ENCODE results near the gene ACADVL. TPM values are rescaled to one million over a fixed set of nuclear protein-coding genes. Genes with fewer than 3 reads are reported as not detected.

Gene ACADVL
- total and polyA plus RNA-seq, 4 donors: 158 to 774 (median 545) TPM

- 88 to 92% methylated on average over 5 of the region's 5 CpGs for WGBS, 2 donors
- peaks cover 0 to 23% (median 7%) of the 10 kb centered on the region in 5 donors for H3K4me1 ChIP-seq (ENCODE audit: control insufficient read depth in 5 of 5, insufficient read depth in 5 of 5, low read length in 5 of 5)
- DNase-seq (no peak), ATAC-seq (ENCODE audit: insufficient read depth, low FRiP score) (no peak)
- no peaks in the 10 kb centered on the region for H3K9me3 ChIP-seq (ENCODE audit: control insufficient read depth in 4 of 4, insufficient read depth in 3 of 4, low read length in 3 of 4)
- H3K27ac ChIP-seq (ENCODE audit: low read depth in 1 of 2, low read length in 1 of 2): no peak overlapping the region
- peaks cover 2 to 23% (median 20%) of the 10 kb centered on the region in 4 donors for H3K36me3 ChIP-seq (ENCODE audit: control insufficient read depth in 4 of 4, insufficient read depth in 4 of 4, low read length in 4 of 4)
- no peaks in the 10 kb centered on the region for H3K27me3 ChIP-seq (ENCODE audit: control insufficient read depth in 3 of 3, insufficient read depth in 3 of 3, low read length in 2 of 3)
- no peak overlapping the region for H3K9ac ChIP-seq (ENCODE audit: insufficient read depth in 1 of 2, low read length in 2 of 2)
- no peak for TF ChIP-seq CTCF (IDR thresholded peaks at IDR 0.05; ENCODE audit: control extremely low read depth, extremely low read depth)
- no peak overlapping the region for H3K4me3 ChIP-seq
Observed at GRCh38 chr17:7246779-7247178, 27.0 kb downstream of the ACADVL start.

- DNase-seq (no peak), ATAC-seq (ENCODE audit: insufficient read depth, low FRiP score) (no peak)
- Histone ChIP-seq H3K27me3 (ENCODE audit: control insufficient read depth in 3 of 3, insufficient read depth in 3 of 3, low read length in 2 of 3) (no peaks in the 10 kb centered on the region), H3K36me3 (ENCODE audit: control insufficient read depth in 4 of 4, insufficient read depth in 4 of 4, low read length in 4 of 4) (peaks cover 2 to 23% (median 17%) of the 10 kb centered on the region in 4 donors), H3K4me3 (no peak overlapping the region), H3K27ac (ENCODE audit: low read depth in 1 of 2, low read length in 1 of 2) (no peak overlapping the region), H3K4me1 (ENCODE audit: control insufficient read depth in 5 of 5, insufficient read depth in 5 of 5, low read length in 5 of 5) (peaks cover 0 to 26% (median 11%) of the 10 kb centered on the region in 5 donors), H3K9ac (ENCODE audit: insufficient read depth in 1 of 2, low read length in 2 of 2) (no peak overlapping the region), H3K9me3 (ENCODE audit: control insufficient read depth in 4 of 4, insufficient read depth in 3 of 4, low read length in 3 of 4) (no peaks in the 10 kb centered on the region)
- 70 to 82% methylated on average over 4 of the region's 4 CpGs for WGBS, 2 donors
- TF ChIP-seq CTCF (IDR thresholded peaks at IDR 0.05; ENCODE audit: control extremely low read depth, extremely low read depth): no peak
Observed at GRCh38 chr17:7248796-7249195, 29.1 kb downstream of the ACADVL start.

- no peak overlapping the region for H3K4me3 ChIP-seq
- no peak for TF ChIP-seq CTCF (IDR thresholded peaks at IDR 0.05; ENCODE audit: control extremely low read depth, extremely low read depth)
- WGBS, 2 donors: 85 to 96% methylated on average over 6 of the region's 6 CpGs
Observed at GRCh38 chr17:7249214-7249613, 29.5 kb downstream of the ACADVL start.

GRCh38 chr17:7249830-7250229, 30.1 kb downstream of the ACADVL start:
- ATAC-seq (ENCODE audit: insufficient read depth, low FRiP score) (no peak), DNase-seq (no peak)
- peaks cover 0 to 26% (median 11%) of the 10 kb centered on the region in 5 donors for H3K4me1 ChIP-seq (ENCODE audit: control insufficient read depth in 5 of 5, insufficient read depth in 5 of 5, low read length in 5 of 5)
- WGBS, 2 donors: 73 to 77% methylated on average over 7 of the region's 7 CpGs
- peak overlapping the region in 1 of 2 donors; percentile 77 for H3K9ac ChIP-seq (ENCODE audit: insufficient read depth in 1 of 2, low read length in 2 of 2)
- H3K9me3 ChIP-seq (ENCODE audit: control insufficient read depth in 4 of 4, insufficient read depth in 3 of 4, low read length in 3 of 4): no peaks in the 10 kb centered on the region
- TF ChIP-seq CTCF (IDR thresholded peaks at IDR 0.05; ENCODE audit: control extremely low read depth, extremely low read depth): no peak
- peak overlapping the region in 1 of 2 donors; percentile 18 for H3K27ac ChIP-seq (ENCODE audit: low read depth in 1 of 2, low read length in 1 of 2)
- H3K4me3 ChIP-seq: no peak overlapping the region
- H3K27me3 ChIP-seq (ENCODE audit: control insufficient read depth in 3 of 3, insufficient read depth in 3 of 3, low read length in 2 of 3): no peaks in the 10 kb centered on the region
- H3K36me3 ChIP-seq (ENCODE audit: control insufficient read depth in 4 of 4, insufficient read depth in 4 of 4, low read length in 4 of 4): peaks cover 2 to 23% (median 17%) of the 10 kb centered on the region in 4 donors

More at GRCh38 chr17:7249214-7249613, 29.5 kb downstream of the ACADVL start:
- Histone ChIP-seq H3K27ac (ENCODE audit: low read depth in 1 of 2, low read length in 1 of 2) (no peak overlapping the region), H3K9me3 (ENCODE audit: control insufficient read depth in 4 of 4, insufficient read depth in 3 of 4, low read length in 3 of 4) (no peaks in the 10 kb centered on the region), H3K9ac (ENCODE audit: insufficient read depth in 1 of 2, low read length in 2 of 2) (no peak overlapping the region), H3K27me3 (ENCODE audit: control insufficient read depth in 3 of 3, insufficient read depth in 3 of 3, low read length in 2 of 3) (no peaks in the 10 kb centered on the region), H3K4me1 (ENCODE audit: control insufficient read depth in 5 of 5, insufficient read depth in 5 of 5, low read length in 5 of 5) (peaks cover 0 to 26% (median 11%) of the 10 kb centered on the region in 5 donors), H3K36me3 (ENCODE audit: control insufficient read depth in 4 of 4, insufficient read depth in 4 of 4, low read length in 4 of 4) (peaks cover 2 to 23% (median 17%) of the 10 kb centered on the region in 4 donors)
- DNase-seq (no peak), ATAC-seq (ENCODE audit: insufficient read depth, low FRiP score) (no peak)
